Left kidney (tissue), 2 donors: ENCODE measurements around the gene ORC5. TPM values are rescaled to one million over a fixed set of nuclear protein-coding genes. Genes with fewer than 3 reads are reported as not detected.
"Not testable (repeated sequence)": the region's sequence is repeated elsewhere in the genome, so short reads cannot be mapped to it uniquely, and the experiment has no call there.

Source experiments
- DNase-seq: peaks from one replicate; pipeline ENCODE4 v3.0.0-alpha.2; 2013
- polyA plus RNA-seq: library from polyadenylated mRNA; unstranded; fragments of 120-200 nt; gene quantifications from one replicate; pipeline ENCODE4 v1.2.1, GENCODE V29; 2013; ENCODE audit not compliant: insufficient read length

ORC5 gene
- polyA plus RNA-seq, 1 donor: 29.2 TPM

DNA sequence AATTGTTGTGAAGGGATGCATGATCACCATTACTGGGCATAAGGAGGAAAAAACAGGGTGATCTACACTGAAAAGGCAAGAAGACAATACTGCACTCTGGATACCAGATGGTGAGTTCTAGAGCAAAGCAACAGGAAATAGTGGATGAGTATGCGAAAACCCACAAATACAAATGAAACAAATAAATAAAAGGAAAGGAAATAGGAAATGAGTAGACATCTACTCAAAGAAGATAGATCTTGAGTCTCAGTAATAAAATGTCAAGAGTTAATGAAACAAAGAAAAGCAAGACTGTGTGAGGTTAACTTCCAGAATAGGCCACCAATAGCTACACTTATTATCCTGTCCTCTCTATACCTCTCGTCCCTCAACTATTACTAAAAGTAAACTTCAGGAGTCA lies 11.7 kb downstream of the ORC5 start:
- DNase-seq: no peak

DNA sequence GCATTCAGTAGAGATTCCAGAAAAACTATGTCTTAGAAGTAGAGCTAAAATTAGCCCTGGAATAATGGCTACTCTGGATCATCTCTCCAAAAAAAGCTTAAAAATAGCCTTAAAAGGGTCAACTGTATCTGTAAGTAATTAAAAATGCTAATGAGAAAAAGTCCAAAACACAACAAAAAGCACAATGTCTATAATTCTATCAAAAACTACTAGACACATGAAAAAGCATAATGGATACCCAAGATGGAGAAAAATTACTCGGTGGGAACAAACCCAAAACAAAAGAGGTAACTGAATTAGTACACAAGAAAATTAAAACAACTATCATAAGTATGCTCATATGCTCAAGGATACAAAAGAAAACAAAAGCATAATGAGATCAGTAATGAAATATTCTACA lies 15.4 kb downstream of the ORC5 start:
- no peak for DNase-seq

DNA sequence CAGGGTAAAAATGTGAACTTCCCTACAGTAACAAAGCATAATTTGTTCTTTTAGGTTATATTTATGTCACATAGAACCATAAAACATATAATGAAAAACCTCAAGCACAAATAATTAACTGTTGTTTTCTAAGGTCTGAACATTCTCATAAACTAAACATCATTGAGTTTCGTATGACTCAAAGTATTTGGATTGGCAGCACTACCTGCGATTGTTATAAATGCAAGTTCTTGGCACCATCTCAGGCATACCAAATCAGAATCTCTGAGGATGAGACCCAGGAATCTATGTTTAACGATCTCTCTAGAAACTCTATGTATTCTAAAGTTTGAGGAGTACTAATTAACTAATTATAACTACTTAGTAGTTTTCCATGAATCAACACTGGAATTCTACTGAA lies 22.5 kb downstream of the ORC5 start:
- no peak for DNase-seq

DNA sequence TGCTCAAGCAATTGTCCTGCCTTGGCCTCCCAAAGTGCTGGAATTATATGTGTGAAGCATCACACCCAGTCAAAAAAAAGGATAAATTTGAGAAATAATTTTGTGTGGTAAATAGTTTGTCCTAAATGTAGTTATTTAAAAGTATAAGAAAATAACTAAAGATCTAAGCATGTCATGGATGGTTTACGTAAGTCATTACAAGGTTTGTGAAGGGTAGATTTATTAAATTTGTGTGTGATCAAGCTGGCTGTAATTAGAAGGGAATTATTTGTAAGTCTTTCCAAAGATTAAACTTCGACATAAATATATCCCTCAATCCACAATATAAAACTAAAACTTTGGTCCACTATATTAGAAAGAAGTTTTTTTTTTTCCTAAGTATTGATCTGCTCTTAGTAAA lies 28.6 kb downstream of the ORC5 start:
- no peak for DNase-seq

DNA sequence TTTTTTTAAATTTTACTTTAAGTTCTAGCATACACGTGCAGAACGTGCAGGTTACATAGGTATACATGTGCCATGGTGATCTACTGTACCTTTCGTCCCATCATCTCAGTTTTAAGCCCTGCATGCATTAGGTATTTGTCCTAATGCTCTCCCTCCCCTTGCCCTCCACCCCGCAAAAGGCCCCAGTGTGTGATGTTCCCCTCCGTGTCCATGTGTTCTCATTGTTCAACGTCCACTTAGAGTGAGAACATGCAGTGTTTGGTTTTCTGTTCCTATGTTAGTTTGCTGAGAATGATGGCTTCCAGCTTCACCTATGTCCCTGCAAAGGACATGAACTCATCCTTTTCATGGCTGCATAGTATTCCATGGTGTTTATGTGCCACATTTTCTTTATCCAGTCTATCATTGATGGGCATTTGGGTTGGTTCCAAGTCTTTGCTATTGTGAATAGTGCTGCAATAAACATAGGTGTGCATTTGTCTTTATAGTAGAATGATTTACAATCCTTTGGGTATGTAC lies 30.2 kb downstream of the ORC5 start:
- DNase-seq: not testable (repeated sequence)

DNA sequence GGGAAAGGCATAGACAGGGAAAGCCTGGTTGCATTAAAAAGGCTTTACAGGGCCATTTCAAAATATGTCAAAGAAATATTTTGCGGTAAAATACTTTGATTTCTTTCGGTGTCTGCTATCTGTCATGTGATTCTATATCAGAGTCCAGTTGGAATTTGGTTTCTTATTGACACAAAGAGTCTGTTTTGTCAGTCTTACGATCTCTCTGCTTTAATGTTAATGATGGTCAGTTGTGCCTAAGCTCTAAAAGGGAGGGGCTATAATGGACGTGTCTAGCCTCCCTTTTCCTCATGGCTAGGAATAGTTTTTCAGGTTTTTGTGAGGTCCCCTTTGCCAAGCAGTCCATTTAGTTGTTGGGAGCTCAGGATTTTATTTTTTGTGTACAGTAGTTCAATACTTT lies 31.5 kb downstream of the ORC5 start:
- no peak for DNase-seq

DNA sequence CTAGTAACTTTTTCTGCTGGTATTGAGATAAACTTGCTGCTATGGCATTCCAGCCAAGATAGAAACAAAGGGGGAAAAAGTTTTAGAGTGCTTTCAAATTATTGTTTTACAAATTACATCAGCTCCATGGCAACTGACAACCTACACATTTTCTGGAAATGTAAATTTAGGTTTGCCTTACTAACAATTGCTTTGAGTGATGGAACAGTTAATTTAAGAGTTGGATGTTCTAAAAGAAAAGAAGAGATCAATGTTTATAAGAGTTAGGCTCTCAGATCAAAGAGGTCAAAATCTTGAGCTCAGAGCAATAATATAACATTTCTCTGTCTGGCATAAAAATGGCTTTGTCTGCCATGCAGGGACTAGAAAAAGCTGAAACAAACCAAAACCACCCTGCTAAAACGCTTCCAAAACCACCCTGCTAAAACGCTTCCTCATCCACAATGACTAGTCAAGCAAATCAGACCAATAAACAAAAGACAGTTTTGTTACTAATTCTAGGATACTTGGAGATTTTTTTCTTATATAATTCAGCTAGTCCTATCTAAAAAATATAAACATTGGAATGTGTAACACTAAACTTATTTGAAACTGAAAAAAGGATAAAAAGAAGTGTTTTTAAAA lies 32.3 kb downstream of the ORC5 start:
- DNase-seq: no peak

DNA sequence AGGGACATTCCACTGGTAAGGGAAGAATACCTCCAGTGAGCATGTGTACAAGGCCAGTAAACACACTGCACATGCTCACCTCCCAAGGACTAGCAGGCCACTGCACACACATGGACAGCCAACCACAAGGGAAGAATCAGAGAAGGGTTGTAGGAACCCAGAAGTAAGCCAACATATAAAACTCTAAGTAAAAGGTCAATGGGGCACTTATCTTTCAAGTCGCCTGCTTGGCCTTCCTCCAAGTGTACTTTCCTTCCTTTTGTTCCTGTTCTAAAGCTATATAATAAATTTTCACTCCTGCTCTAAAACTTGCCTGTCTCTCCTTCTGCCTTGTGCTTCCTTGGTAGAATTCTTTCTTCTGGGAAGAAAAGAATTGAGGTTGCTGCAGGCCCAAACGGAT lies 33.0 kb downstream of the ORC5 start:
- DNase-seq: no peak

DNA sequence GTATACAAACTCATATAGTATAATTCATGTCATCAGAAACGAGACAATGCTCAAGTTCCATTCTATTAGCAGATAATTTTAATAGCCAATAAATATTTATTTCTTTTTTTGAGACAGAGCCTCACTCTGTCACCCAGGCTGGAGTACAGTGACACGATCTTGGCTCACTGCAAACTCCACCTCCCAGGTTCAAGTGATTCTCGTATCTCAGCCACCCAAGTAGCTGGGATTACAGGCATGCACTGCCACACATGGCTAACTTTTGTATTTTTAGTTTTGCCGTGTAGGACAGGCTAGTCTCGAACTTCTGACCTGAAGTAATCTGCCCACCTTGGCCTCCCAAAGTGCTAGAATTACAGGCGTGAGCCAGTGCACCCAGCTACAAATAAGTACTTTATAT lies 45.7 kb downstream of the ORC5 start:
- no peak for DNase-seq

DNA sequence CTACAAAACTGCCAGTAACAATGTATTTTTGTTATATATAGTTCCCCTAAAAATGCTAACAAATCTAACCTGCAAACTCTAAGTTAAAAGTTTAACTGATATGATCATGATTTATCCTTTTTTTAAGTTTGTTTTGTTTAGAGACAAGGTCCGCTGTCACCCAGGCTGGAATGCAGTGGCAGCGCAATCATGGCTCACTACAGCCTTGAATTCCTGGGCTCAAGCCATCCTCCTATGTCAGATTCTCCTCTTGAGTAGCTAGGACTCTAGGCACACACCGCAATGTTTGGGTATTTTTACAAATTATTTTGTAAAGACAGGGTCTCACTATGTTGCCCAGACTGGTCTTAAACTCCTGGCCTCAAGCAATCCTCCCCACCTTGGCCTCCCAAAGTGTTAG lies 46.6 kb downstream of the ORC5 start:
- DNase-seq: no peak

DNA sequence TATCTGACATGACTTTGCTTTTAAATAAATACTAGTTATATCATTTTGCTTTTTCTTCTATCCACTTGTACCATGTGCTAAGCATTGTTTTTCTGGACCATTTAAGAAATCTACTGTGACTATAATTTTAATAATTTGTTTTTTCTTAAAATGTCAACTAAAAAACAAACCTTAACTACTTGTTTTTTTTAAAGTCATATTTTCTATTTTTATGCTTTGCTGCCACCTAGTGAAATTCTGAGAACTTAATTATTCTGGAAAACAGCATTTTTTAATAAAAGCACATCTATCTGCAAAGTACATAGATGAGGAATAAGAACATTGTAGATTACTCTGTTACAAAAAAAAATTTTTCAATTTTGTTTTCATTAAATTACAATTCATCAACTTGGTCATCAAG lies 47.4 kb downstream of the ORC5 start:
- DNase-seq: no peak

DNA sequence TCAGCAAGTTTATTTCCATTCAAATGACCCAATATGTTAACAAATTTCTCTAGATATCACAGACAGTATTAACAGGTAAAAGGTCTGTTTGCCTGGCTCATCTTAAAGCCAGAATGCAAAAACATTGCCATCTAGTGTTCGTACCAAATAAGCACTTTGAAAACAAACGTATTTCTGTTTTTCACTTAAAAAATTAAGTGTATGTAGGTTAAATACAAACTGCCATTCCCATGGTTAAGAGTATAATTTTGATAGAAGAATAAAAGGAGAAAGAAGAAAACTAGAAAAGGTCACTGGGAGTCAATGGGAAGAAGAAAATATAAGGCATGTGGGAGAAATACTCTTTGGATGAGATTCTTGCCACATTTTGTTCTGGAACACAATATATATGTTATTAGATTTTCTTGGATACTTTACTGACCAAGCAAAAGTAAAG lies 51.0 kb downstream of the ORC5 start:
- no peak for DNase-seq

DNA sequence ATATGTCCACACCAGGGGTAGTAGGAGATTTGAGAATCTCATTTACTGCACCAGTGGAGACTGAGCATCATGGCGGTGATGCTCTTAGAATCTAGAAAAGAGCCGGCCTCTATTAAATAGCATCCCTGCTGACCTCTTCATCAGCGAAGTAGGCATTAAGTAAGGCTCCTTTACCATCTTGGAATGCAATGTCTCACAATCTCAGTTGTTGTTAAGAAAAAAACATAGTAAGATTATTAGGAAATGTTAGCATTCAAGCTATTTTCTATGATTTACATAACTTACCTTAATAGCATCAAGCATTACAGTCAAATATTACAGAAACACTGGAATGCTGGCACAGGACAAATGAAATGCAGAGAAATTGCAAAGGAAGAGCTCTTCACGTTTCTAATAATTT lies 54.5 kb downstream of the ORC5 start:
- no peak for DNase-seq

DNA sequence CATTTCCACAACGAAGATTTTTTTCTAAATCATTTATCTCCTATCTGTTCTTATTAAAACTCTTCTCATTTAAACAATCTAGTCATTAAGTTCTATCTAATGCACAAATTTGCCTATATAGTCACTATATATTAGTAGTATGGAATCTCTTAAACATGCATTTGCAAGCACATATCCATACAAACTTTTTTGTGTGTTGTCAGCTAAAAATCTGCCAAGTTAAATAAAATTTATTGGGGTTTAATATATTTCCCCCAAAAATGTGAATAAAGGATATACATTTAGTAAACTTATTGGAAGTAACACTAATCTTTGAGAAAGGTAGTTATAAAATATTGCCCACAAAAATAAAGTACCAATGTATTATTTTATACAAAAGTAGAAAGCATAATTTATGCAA lies 55.3 kb downstream of the ORC5 start:
- no peak for DNase-seq

DNA sequence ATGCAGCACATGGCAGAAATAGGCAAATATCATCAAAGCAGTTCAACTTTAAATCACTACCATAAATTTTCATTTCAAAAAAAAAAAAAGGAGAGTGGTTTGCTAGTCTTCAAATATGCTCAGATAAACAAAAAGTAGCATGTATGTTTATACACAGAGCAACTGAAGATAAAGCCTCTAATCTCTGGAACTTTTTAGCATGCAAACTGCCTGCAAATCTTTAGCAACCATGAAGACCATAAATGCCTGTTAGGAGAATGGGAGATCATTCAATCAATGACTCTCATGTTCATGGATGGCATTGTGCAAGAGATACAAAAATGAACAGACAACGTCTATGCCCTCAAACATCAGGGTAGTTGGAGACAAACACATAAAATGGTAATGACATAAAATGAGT lies 57.3 kb downstream of the ORC5 start:
- DNase-seq: no peak

DNA sequence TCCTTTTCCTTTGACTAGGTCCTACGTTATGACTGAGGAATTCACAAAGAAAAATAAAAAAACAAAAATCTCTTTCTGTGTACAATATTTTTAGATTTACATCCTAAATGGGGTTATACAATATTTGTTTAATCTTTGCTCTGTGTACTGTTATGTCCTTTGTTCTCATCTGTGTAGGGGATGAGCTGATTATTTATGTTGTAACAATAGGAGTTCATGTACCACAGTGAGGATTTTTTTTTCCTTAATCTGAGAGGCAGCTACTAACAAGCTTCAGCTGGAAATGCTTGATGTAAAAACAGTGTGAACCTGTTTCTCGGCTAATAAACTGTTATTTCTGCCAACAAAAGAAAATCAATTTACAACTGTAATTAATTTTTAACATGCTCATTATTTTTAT lies 58.0 kb downstream of the ORC5 start:
- DNase-seq: no peak

DNA sequence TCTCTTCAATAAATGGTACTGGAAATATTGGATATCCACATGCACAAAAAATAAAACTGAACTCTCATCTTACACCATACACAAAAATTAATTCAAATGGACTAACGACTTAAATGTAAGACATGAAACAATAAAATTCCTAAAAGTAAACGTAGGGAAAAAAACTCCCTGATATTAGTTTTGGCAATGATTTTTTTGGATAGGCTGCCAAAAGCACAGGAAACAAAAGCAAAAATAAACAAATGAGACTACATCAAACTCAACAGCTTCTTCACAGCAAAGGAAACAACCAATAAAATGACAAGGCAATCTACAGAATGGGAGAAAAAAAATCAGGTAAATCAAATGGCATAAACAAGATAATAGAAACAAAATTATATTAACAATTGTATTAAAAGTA lies 65.7 kb downstream of the ORC5 start:
- DNase-seq: no peak

DNA sequence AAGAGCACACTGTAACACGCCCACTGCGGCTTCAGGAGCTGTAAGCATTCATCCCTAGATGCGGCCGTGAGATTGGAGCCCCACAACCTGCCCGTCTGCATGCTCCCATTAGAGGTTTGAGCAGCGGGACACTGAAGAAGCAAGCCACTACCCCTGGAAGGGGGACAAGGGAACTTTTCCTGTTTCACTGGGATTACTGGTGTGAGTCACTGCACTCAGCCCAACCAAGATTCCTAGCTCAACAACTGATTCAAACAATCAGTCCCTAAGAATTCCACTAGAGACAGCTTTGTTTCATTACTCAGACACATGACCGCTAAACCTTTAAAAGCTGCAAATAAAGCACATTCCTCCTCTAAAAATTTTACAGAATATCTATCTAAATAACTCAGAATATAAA lies 69.8 kb downstream of the ORC5 start:
- DNase-seq: no peak

DNA sequence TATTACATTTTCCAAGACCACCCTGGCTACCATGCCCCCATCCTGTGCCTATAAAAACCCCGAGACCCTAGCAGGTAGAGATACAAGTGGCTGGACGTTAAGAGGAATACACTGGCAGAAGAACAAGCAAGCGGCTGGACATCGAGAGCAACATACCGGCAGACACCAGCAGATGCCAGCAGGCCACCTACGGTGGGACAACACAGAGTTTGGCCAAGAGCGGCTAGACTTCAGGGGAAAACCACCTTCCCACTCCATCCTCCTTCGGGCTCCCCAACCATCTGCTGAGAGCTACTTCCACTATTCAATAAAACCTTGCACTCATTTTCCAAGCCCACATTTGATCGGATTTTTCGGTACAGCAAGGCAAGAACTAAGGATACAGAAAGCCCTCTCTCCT lies 70.3 kb downstream of the ORC5 start:
- DNase-seq: no peak

DNA sequence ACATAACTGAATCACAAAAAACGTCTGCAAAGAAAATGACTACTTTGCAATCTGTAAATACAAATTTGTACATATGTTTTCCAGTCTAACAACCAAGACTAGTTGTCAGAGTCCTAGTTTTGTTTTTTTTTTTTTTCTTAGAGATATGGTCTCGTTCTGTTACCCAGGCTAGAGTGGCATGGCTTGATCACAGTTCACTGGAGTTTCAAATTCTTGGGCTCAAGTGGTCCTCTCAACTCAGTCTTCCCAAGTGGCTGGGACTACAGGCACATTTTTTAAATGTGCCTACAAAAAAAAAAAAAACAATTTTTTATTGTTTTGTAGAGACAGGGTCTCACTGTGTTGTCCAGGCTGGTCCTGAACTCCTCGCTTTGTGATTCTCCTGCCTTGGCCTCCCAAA lies 70.8 kb downstream of the ORC5 start:
- no peak for DNase-seq

DNA sequence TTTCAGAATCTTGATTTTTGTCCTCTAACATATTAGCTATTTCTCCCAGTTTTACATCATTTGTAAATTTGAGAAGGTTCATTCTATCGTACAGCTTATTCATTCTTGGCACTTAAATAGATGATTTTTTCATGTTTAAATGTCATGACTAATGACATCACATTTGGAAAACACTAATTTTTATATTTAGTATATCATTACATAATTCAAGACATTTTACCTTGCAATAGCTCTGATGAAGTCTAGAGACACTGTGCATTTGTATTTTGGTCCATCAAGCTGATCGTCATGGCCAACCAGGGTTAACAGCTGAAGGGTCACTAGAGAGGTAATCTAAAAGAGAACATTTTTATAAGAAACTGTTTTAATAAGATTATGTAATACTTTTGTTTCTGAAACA lies 71.3 kb downstream of the ORC5 start:
- no peak for DNase-seq

DNA sequence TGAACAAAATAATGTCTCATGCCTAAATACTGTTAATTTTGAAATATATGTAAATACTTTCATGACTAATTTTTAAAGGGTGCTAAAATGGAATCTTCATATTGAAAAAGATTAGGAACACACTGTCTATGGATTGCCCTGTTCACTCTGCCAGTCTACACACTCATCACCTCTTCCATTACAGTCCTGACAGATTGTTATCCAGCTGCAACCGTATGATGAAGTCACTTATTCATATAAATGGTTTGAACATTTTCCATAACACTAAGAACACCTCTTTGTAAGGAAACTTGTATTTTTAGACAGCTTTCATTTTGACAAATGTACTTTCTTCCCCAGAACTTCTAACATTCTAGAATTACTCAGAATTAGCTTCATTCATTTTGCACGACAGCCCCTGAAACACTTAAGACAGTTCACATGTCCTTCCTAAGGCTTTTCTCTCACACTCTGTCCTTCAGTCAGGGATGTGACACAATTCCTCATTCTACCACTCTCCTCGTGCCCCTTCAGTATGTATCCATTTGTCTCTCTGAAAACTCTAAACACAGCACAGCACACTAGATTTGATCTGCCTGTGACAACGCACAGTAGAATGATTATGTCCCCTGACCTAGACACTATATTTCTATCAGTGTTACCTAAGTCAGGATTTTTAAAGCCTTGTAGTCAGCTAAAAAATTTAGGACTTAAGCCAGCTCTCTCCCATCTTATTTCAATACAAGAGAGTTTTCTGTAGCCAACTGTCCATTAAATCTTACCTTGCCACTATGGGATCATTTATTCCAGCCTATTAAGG lies 71.9 kb downstream of the ORC5 start:
- DNase-seq: no peak

DNA sequence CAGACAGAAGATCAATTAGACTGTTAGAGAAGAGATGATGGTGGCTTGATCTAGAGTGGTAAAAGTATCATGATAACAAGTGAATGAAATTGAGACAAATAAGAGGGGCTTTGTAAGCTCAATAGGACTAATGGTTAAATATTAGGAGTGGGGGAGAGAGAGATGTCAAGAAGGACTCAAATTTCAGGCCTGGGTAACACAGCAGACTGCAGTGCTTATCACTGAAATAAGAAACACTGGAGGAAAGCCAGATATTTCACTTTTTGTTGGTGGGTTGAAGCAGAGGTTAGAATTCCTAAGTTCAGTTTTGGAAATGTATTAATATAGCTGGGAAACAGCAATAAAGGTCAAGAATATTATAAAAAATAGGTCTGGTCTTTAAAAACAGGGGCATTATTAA lies 74.6 kb downstream of the ORC5 start:
- no peak for DNase-seq

DNA sequence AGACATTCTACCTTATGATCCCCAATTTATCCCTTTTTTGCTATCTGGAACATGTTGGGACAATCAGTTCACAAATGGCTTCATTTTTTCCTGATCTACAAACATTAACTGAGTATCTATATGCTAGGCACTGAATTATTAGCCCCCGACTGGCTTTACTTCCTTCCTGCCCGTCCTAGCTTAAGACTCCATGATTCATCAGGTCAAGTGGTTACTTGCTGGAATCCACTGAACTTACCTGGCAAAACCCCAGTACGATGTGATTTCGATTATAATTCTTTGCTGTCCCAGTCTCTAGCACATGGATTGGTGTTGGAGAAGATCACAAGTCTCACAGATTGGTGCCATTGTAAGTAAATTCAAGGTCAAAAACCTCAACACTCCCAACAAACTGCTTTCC lies 77.1 kb downstream of the ORC5 start:
- no peak for DNase-seq
